Mesodermal cell (in vitro differentiated cells): ENCODE data around the gene DDX25.

ENCODE experiments used
- H3K27ac ChIP-seq: 2 replicates; pipeline ENCODE4 v1.7.0; 2013; ENCODE audit warnings: mild to moderate bottlenecking, low read depth, low read length, moderate library complexity; ENCODE audit not compliant: severe bottlenecking
- H3K36me3 ChIP-seq: 2 replicates; pipeline ENCODE4 v1.7.1; 2013; ENCODE audit warnings: mild to moderate bottlenecking, low read length, moderate library complexity; ENCODE audit not compliant: control insufficient read depth, insufficient read depth
- H3K4me1 ChIP-seq: one replicate; pipeline ENCODE4 v1.7.1; 2013; ENCODE audit warnings: mild to moderate bottlenecking, low read length; ENCODE audit not compliant: insufficient read depth, control insufficient read depth, poor library complexity, severe bottlenecking
- H3K4me3 ChIP-seq: 2 replicates; pipeline ENCODE4 v1.7.0; 2013; ENCODE audit warnings: low read length, control low read depth, mild to moderate bottlenecking; ENCODE audit not compliant: insufficient read depth, poor library complexity, severe bottlenecking; ENCODE audit errors: extremely low read depth
- H3K9me3 ChIP-seq: 2 replicates; pipeline ENCODE4 v1.7.1; 2013; ENCODE audit warnings: mild to moderate bottlenecking, low read length, moderate library complexity; ENCODE audit not compliant: control insufficient read depth
- WGBS, 2 experiments: methylation state at CpG; one replicate each; pipeline ENCODE4 v1.1.5; 2013; ENCODE audit warnings: missing lambda C conversion rate in 2 of 2; ENCODE audit not compliant: insufficient coverage in 2 of 2; 5-methylcytosine and 5-hydroxymethylcytosine counted together

Gene DDX25

DNA sequence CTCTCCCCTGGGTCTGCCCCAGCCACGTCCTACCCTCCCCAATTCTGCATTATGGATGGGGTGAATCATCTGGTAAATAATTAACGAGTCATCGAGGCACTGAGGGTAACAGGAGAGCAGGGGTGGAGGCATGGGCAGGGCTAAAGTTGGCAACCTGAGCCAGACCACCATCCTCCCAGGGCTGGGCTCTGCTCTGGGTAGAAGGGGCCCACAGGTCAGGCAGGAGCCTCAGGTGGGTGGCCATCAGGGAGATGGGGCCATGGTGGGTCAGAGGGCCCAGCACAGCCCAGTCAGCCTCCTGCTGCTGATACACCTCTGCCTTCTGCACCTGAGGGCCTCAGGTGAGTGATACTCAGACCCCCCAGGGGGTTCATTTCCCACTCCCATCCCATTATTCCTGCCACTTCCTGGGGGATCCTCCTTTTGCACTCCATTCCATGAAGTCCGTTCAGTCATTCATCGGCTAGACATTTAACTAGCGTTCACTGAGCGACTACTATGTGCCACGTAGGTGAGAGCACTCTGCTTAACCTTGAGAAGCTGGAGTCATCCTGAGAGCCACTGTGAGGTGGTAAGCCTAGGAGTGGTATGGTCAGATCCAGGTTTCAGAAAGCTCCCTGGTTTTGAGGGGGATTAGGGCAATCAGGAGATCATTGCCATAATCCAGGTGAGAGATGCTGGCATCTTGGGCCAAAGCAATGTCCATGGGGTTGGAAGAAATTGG is 41.7 kb downstream of the DDX25 start, which contains the start of gene VSIG10L2:
VSIG10L2 (plus strand) TSS at position 248 of the 724 bp plus-strand sequence; CDS start at position 260, 12 bp downstream.
- no peaks in the 10 kb centered on the region for H3K4me1 ChIP-seq
- WGBS, 2 experiments = 84 to 98% methylated on average over 5 to 6 of the region's 8 CpGs
- no peaks in the 10 kb centered on the region for H3K9me3 ChIP-seq

GRCh38 chr11:125946712-125947418 is 42.6 kb downstream of the DDX25 start:
- Histone ChIP-seq H3K4me3 (no peak overlapping the region), H3K36me3 (no peaks in the 10 kb centered on the region), H3K4me1 (no peaks in the 10 kb centered on the region), H3K9me3 (no peaks in the 10 kb centered on the region), H3K27ac (no peak overlapping the region)
- 89 to 93% methylated on average over 10 to 12 of the region's 14 CpGs for WGBS, 2 experiments

More for the DNA sequence above, 41.7 kb downstream of the DDX25 start, which contains the start of gene VSIG10L2:
- Histone ChIP-seq H3K27ac (no peak within 1 kb of the TSS), H3K4me3 (no peak within 1 kb of the TSS), H3K36me3 (no peaks in the 10 kb centered on the region)

DNA sequence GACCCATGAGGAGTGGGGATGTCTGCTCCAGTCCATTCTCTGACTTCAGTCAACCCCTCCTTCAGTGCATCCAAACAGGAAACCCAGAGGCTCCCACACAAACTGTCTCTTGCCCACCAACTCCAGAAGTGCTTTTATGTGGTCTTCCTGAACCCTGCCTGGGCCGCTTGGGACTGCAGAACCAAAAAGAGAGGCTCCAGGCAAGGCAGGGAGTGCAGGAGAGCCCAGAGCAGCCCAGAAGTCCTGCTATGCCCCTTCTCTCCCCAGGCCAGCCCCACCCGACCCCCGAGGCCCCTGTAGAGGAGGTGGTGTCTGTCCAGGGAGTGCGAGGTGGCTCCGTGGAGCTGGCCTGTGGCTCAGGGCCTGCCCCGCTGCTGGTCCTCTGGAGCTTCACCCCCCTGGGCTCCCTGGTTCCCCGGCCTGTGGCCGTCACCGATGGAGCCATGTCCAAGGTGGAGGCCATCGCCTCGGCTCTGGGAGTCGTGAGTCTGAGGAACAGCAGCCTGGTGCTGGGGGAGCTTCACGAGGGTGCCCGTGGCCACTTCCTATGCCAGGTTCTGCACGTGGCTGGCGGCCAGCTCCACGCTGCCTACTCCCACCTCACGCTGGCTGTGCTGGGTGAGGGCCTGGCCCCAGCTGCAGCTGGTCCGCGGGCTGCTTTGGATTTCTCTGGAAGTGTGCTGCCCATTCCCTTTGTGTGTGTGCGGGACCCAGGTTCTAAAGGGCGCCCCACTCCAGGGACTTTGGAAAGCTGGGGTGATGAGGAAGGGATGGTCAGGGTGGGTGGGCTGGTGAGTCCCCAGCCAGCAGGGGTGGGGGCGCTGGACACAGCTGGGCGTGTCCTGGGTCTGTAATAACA is 43.3 kb downstream of the DDX25 start:
- no peaks in the 10 kb centered on the region for H3K9me3 ChIP-seq
- H3K4me3 ChIP-seq = no peak overlapping the region
- no peaks in the 10 kb centered on the region for H3K4me1 ChIP-seq
- WGBS, 2 experiments = 91 to 92% methylated on average over 18 to 24 of the region's 24 CpGs
- H3K36me3 ChIP-seq = no peaks in the 10 kb centered on the region
- H3K27ac ChIP-seq = no peak overlapping the region

DNA sequence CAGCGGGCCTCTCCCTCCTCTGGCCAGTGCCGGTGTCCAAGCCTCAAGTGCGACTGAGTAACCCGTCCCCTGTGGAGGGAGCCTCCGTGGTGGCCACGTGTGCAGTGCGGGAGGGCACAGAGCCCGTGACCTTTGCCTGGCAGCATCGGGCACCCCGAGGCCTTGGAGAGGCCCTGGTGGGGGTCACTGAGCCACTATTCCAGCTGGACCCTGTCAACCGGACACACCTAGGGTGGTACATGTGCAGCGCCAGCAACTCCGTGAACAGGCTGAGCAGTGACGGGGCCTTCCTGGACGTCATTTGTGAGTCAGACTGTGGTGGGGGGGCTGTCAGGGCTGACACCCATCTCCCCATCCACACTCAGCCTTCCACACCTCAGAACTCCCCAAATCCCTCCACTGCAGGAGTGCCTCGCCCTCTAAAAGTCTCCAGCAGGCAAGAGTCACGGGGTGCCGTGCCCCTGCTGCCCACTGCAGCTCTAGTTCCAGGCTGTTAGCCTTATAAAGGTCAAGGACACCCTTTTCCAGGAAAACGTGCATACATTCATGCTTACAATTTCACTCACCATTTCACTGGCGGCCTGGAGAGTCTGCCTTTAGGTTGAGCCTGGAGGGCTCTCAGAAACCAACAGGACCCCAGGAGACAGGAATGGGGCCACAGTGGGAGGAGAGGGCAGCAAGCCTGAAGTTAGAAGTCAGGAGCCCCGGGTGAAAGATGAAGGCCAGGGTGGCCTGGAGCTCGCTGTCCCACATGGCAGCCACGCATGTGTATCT is 44.2 kb downstream of the DDX25 start:
- no peaks in the 10 kb centered on the region for H3K36me3 ChIP-seq
- H3K27ac ChIP-seq = no peak overlapping the region
- H3K4me3 ChIP-seq = no peak overlapping the region
- 90 to 92% methylated on average over 20 to 23 of the region's 23 CpGs for WGBS, 2 experiments
- no peaks in the 10 kb centered on the region for H3K9me3 ChIP-seq
- no peaks in the 10 kb centered on the region for H3K4me1 ChIP-seq

DNA sequence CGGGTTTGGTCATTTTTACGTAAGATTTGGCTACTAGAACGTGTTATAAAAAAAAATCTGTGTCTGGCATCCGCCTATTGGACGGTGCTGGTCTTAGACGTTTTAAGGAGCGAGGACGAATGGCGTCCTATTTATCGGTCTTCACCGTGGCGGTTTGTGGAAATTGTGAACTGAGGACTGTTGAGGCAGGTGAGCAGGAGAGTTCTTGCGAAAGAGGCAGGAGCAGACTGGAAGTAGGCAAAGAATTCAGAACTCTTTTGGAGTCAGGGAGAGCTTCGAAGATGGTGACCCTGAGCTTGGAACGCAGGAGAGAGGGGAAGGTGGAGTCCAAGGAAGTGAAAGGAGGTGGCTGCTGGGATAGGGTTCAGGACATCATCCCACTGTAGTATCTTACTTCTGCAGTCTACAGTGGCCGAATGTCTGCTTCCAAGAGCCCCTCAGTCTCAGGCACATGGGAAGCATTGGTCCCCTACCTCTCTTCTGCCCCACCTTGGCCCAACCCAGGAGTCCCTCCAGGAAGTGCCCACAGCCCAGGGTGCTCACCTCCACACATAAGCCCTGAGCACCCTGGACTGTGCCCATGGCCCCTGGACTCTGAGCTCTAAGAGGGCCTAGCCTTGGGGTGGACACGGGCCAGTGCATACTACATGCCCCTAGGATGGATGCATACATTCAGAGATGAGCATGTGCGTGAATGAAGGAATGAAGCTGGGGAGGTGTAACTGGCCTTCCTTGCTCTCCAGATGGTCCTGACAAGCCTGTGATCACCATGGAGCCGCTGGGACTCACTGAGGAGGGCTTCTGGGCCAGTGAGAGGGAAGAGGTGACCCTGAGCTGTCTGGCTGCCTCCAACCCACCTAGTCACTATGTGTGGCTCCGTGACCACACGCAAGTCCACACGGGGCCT is 45.2 kb downstream of the DDX25 start:
- H3K4me3 ChIP-seq = no peak overlapping the region
- H3K36me3 ChIP-seq = no peaks in the 10 kb centered on the region
- no peaks in the 10 kb centered on the region for H3K9me3 ChIP-seq
- 90 to 93% methylated on average over 19 to 21 of the region's 22 CpGs for WGBS, 2 experiments
- no peak overlapping the region for H3K27ac ChIP-seq
- H3K4me1 ChIP-seq = no peaks in the 10 kb centered on the region

GRCh38 chr11:125950178-125950490 is 45.8 kb downstream of the DDX25 start:
- Histone ChIP-seq H3K4me3 (no peak overlapping the region), H3K9me3 (no peaks in the 10 kb centered on the region)
- 93 to 96% methylated on average over 4 to 11 of the region's 11 CpGs for WGBS, 2 experiments

GRCh38 chr11:125950696-125951651 is 46.7 kb downstream of the DDX25 start:
- H3K27ac ChIP-seq = no peak overlapping the region
- no peaks in the 10 kb centered on the region for H3K4me1 ChIP-seq
- no peaks in the 10 kb centered on the region for H3K36me3 ChIP-seq
- H3K9me3 ChIP-seq = no peaks in the 10 kb centered on the region
- 92 to 95% methylated on average over 12 to 14 of the region's 15 CpGs for WGBS, 2 experiments
- no peak overlapping the region for H3K4me3 ChIP-seq

More at GRCh38 chr11:125950178-125950490, 45.8 kb downstream of the DDX25 start:
- Histone ChIP-seq H3K36me3 (no peaks in the 10 kb centered on the region), H3K27ac (no peak overlapping the region), H3K4me1 (no peaks in the 10 kb centered on the region)

DNA sequence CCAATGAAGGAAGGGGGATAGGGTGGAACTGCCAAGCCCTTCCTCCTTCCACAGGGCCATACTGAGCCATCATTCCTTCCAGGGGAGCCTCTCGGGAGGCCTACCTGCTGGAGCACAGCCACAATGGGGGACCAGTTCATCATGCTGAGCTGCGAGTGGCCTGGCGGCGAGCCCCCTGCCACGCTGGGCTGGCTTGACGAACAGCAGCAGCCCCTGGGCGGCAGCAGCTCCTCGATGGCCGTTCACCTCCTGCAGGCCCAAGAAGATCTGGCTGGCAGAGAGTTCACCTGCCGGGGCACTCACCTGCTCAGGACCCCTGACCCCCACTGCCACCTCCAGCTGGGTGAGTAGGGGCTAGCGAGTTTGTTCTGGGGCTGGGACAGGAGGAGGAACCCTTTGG is 47.4 kb downstream of the DDX25 start:
- Histone ChIP-seq H3K4me3 (no peak overlapping the region), H3K9me3 (no peaks in the 10 kb centered on the region), H3K27ac (no peak overlapping the region), H3K4me1 (peaks cover 6% of the 10 kb centered on the region), H3K36me3 (no peaks in the 10 kb centered on the region)
- 83 to 86% methylated on average over 9 of the region's 11 CpGs for WGBS, 2 experiments

DNA sequence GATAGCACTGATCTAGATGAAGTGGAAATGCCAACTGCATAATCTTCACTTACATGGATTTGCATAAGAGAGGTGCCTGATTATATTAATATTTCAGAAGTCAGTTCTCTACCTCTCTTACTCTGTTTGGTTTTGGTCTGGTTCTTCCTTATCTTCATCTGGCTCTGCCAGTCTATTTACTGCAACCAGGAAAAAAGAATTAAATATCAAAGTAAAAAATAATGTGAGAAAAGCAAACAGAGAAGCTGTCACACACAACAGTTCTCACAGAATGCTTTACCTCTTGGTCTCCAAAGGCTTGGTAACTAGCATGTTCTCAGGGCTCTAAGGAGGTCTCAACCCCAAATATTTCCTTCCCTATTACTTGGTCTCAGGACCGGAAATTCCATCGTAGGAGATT is 48.3 kb downstream of the DDX25 start:
- no peaks in the 10 kb centered on the region for H3K36me3 ChIP-seq
- H3K4me1 ChIP-seq = peaks cover 9% of the 10 kb centered on the region
- H3K4me3 ChIP-seq = no peak overlapping the region
- H3K9me3 ChIP-seq = no peaks in the 10 kb centered on the region
- WGBS, 2 experiments = 94 to 100% methylated on average over 2 of the region's 2 CpGs
- H3K27ac ChIP-seq = no peak overlapping the region
